HL-60 (cell line): ENCODE results near the gene ADGRG7.

ENCODE experiments used
- DNase-seq, 2 experiments: peaks; one replicate each; pipeline ENCODE4 v3.0.0-alpha.2; 2010 to 2020; ENCODE audit warnings: low read depth in 1 of 2, low spot score in 1 of 2
- H3K27ac ChIP-seq: fragments of 250-450 bp; sonication (Bioruptor Pico); replicated peaks from 2 replicates; pipeline ENCODE4 v1.5.1; 2020; ENCODE audit warnings: mild to moderate bottlenecking, moderate library complexity
- H3K27me3 ChIP-seq: fragments of 250-450 bp; sonication (Bioruptor Pico); 2 replicates; pipeline ENCODE4 v1.5.1; 2021; ENCODE audit warnings: mild to moderate bottlenecking, moderate library complexity; ENCODE audit not compliant: insufficient read depth, poor library complexity, severe bottlenecking
- H3K4me3 ChIP-seq: replicated peaks from 2 replicates; pipeline ENCODE4 v1.5.1; 2011; ENCODE audit warnings: mild to moderate bottlenecking, control low read depth, low read length; ENCODE audit not compliant: insufficient read depth
- CTCF ChIP-seq: IDR thresholded peaks from one replicate; pipeline ENCODE4 v1.5.1; 2011; ENCODE audit warnings: low read length, control low read depth, inconsistent platforms; ENCODE audit not compliant: insufficient read depth
- GABPA ChIP-seq: IDR thresholded peaks from 2 replicates; pipeline ENCODE4 v1.6.1; 2012; ENCODE audit warnings: low read depth
- POLR2AphosphoS5 ChIP-seq: IDR thresholded peaks from 2 replicates; pipeline ENCODE4 v1.6.1; 2012; ENCODE audit warnings: low read depth
- REST ChIP-seq: IDR thresholded peaks from 2 replicates; pipeline ENCODE4 v1.6.1; 2012; ENCODE audit warnings: low read depth; ENCODE audit not compliant: insufficient replicate concordance
- SPI1 ChIP-seq: IDR thresholded peaks from 2 replicates; pipeline ENCODE4 v1.6.1; 2012; ENCODE audit warnings: low read depth, mild to moderate bottlenecking, borderline replicate concordance

Gene ADGRG7

GRCh38 chr3:100591411-100591810 is 18.0 kb upstream of the ADGRG7 start:
- TF ChIP-seq REST (no peak), SPI1 (no peak), POLR2AphosphoS5 (no peak), CTCF (no peak), GABPA (no peak)
- no peak overlapping the region for H3K4me3 ChIP-seq
- H3K27me3 ChIP-seq, result no peaks in the 10 kb centered on the region
- DNase-seq, result no peak
- no peak overlapping the region for H3K27ac ChIP-seq

- DNase-seq, result peak in 1 of 2 experiments; percentile 42
- Histone ChIP-seq H3K4me3 (no peak overlapping the region), H3K27me3 (no peaks in the 10 kb centered on the region), H3K27ac (no peak overlapping the region)
- TF ChIP-seq GABPA (no peak), REST (no peak), CTCF (no peak), SPI1 (peak; percentile 14; the same call in 1 of the 2 replicates)
Observed at GRCh38 chr3:100600181-100601042, 9.0 kb upstream of the ADGRG7 start.

- Histone ChIP-seq H3K27me3 (no peaks in the 10 kb centered on the region), H3K27ac (no peak overlapping the region), H3K4me3 (peak overlapping the region; percentile 36)
- no peak for DNase-seq
- TF ChIP-seq SPI1 (peak; percentile 26; the same call in 1 of the 2 replicates), REST (no peak)
Observed at GRCh38 chr3:100602506-100603444, 6.6 kb upstream of the ADGRG7 start.
